GM23248 (cell line): ENCODE measurements around the gene HAL. TPM values are rescaled to one million over a fixed set of nuclear protein-coding genes. Genes with fewer than 3 reads are reported as not detected.
A peak's percentile ranks its signal among the peaks of the same experiment; 100 is the strongest.

Source experiments
- DNase-seq: peaks from one replicate; pipeline ENCODE4 v3.0.0-alpha.2; 2015
- H2AFZ ChIP-seq: fragments of 200-600 bp; sonication (generic); 2 replicates; pipeline ENCODE4 v1.6.1; 2016; ENCODE audit warnings: antibody characterized with exemption
- H3F3A ChIP-seq: fragments of 200-600 bp; sonication (generic); 2 replicates; pipeline ENCODE4 v1.6.1; 2016; ENCODE audit warnings: mild to moderate bottlenecking, antibody characterized with exemption, mixed run types; ENCODE audit not compliant: insufficient read depth
- H3K27ac ChIP-seq: fragments of 200-600 bp; sonication (generic); 2 replicates; pipeline ENCODE4 v1.5.1; 2016; ENCODE audit warnings: mild to moderate bottlenecking
- H3K27me3 ChIP-seq: fragments of 200-600 bp; sonication (generic); replicated peaks from 2 replicates; pipeline ENCODE4 v1.6.1; 2016; ENCODE audit warnings: mild to moderate bottlenecking; ENCODE audit not compliant: insufficient read depth
- H3K36me3 ChIP-seq: fragments of 200-600 bp; sonication (generic); 2 replicates; pipeline ENCODE4 v1.6.1; 2016; ENCODE audit warnings: low read depth, mild to moderate bottlenecking
- H3K4me1 ChIP-seq: fragments of 200-600 bp; sonication (generic); 2 replicates; pipeline ENCODE4 v1.6.1; 2016; ENCODE audit warnings: mild to moderate bottlenecking; ENCODE audit not compliant: insufficient read depth
- H3K4me2 ChIP-seq: fragments of 200-600 bp; sonication (generic); one replicate; pipeline ENCODE4 v1.6.1; 2016; ENCODE audit warnings: mild to moderate bottlenecking; ENCODE audit not compliant: unreplicated experiment
- H3K4me3 ChIP-seq: fragments of 200-600 bp; sonication (generic); 2 replicates; pipeline ENCODE4 v1.5.1; 2016; ENCODE audit warnings: mild to moderate bottlenecking
- H3K79me2 ChIP-seq: fragments of 200-600 bp; sonication (generic); 2 replicates; pipeline ENCODE4 v1.6.1; 2016; ENCODE audit warnings: mild to moderate bottlenecking; ENCODE audit not compliant: insufficient read depth
- H3K9ac ChIP-seq: fragments of 200-600 bp; sonication (generic); 2 replicates; pipeline ENCODE4 v1.6.1; 2016; ENCODE audit warnings: mild to moderate bottlenecking
- H3K9me2 ChIP-seq: fragments of 200-600 bp; sonication (generic); 2 replicates; pipeline ENCODE4 v1.6.1; 2016; ENCODE audit warnings: mixed run types, mild to moderate bottlenecking, moderate library complexity; ENCODE audit not compliant: insufficient read depth
- H3K9me3 ChIP-seq: fragments of 200-600 bp; sonication (generic); one replicate; pipeline ENCODE4 v1.6.1; 2017; ENCODE audit warnings: low read depth
- H4K20me1 ChIP-seq: fragments of 200-600 bp; sonication (generic); 2 replicates; pipeline ENCODE4 v1.6.0; 2016; ENCODE audit not compliant: insufficient read depth
- EZH2 ChIP-seq: fragments of 200-600 bp; sonication (generic); IDR thresholded peaks from 2 replicates; pipeline ENCODE4 v1.6.1; 2018; ENCODE audit warnings: antibody characterized with exemption, mild to moderate bottlenecking; ENCODE audit not compliant: insufficient read depth, poor library complexity, severe bottlenecking
- EZH2phosphoT487 ChIP-seq: fragments of 200-600 bp; sonication (generic); IDR thresholded peaks from 2 replicates; pipeline ENCODE4 v1.6.1; 2018; ENCODE audit warnings: antibody characterized with exemption, moderate library complexity, mild to moderate bottlenecking, low read depth; ENCODE audit not compliant: insufficient read depth
- WGBS, 2 experiments: methylation state at CpG; one replicate each; pipeline ENCODE4 v1.1.6; 2015 to 2017; ENCODE audit warnings: low lambda C conversion rate in 2 of 2, low coverage in 1 of 2; ENCODE audit errors: missing lambda C conversion rate in 2 of 2; 5-methylcytosine and 5-hydroxymethylcytosine counted together
- in situ Hi-C: fragments of 300-500 bp; cut with MboI; formaldehyde crosslinking; loops from 2 replicates; pipeline ENCODE4 v1.15.0; 2020
- polyA plus RNA-seq: library from polyadenylated mRNA; unstranded; fragments of >200 nt; fragmentation: Nextera tagmentation; extraction: Ambion mirVana; gene quantifications from 2 replicates; pipeline ENCODE4 v1.2.1, GENCODE V29; 2016
- total RNA-seq: library from RNA; depleted of rRNA; stranded (reverse); fragments of >200 nt; shearing (Covaris generic); gene quantifications from 2 replicates; pipeline ENCODE4 v1.2.3, GENCODE V29; 2014

HAL gene
- total and polyA plus RNA-seq, 2 experiments from 2014 or later, result not detected

GRCh38 chr12:95997911-95998510 lies 1.9 kb upstream of the HAL start:
- Histone ChIP-seq H3F3A (no peaks in the 10 kb centered on the region), H3K9me3 (no peaks in the 10 kb centered on the region), H3K36me3 (peaks cover 14% of the 10 kb centered on the region), H2AFZ (no peak overlapping the region), H3K9me2 (no peaks in the 10 kb centered on the region), H3K79me2 (no peaks in the 10 kb centered on the region), H3K27ac (no peak overlapping the region), H3K4me3 (no peak overlapping the region), H3K4me2 (no peak overlapping the region), H3K27me3 (no peaks in the 10 kb centered on the region), H4K20me1 (no peaks in the 10 kb centered on the region), H3K4me1 (no peaks in the 10 kb centered on the region), H3K9ac (no peak overlapping the region)
- DNase-seq, result peak; percentile 9
- 86 to 90% methylated on average over 5 of the region's 5 CpGs for WGBS, 2 experiments
- in situ Hi-C loops, result loop anchor here (25.0 kb wide), 1 partner anchor 386 kb away; no protein-coding TSS in a partner anchor
- no peak for TF ChIP-seq EZH2
- no peak for TF ChIP-seq EZH2phosphoT487

GRCh38 chr12:95997276-95997675 lies 1.1 kb upstream of the HAL start:
- no peaks in the 10 kb centered on the region for H3K9me2 ChIP-seq
- H3K27ac ChIP-seq, result no peak overlapping the region
- no peak overlapping the region for H3K4me2 ChIP-seq
- DNase-seq, result no peak
- no peaks in the 10 kb centered on the region for H3K27me3 ChIP-seq
- no peak overlapping the region for H2AFZ ChIP-seq
- H3K79me2 ChIP-seq, result no peaks in the 10 kb centered on the region
- WGBS, 2 experiments, result 80 to 93% methylated on average over 3 of the region's 3 CpGs
- H3K36me3 ChIP-seq, result peaks cover 6% of the 10 kb centered on the region; the same call in 1 of the 2 replicates
- in situ Hi-C loops, result loop anchor here (25.0 kb wide), 1 partner anchor 385 kb away; no protein-coding TSS in a partner anchor
- H4K20me1 ChIP-seq, result no peaks in the 10 kb centered on the region
- no peak for TF ChIP-seq EZH2
- no peak for TF ChIP-seq EZH2phosphoT487
- no peak overlapping the region for H3K4me3 ChIP-seq
- H3K9ac ChIP-seq, result no peak overlapping the region
- H3K4me1 ChIP-seq, result no peaks in the 10 kb centered on the region
- H3K9me3 ChIP-seq, result no peaks in the 10 kb centered on the region
- no peaks in the 10 kb centered on the region for H3F3A ChIP-seq

- in situ Hi-C loops, result loop anchor here (25.0 kb wide), 1 partner anchor 383 kb away; no protein-coding TSS in a partner anchor
These were observed 709 bp downstream of the HAL start for GRCh38 chr12:95995238-95996031.

GRCh38 chr12:95994476-95994875 lies 1.7 kb downstream of the HAL start:
- in situ Hi-C loops, result loop anchor here (25.0 kb wide), 1 partner anchor 382 kb away; no protein-coding TSS in a partner anchor
- no peak for TF ChIP-seq EZH2
- TF ChIP-seq EZH2phosphoT487, result no peak
- no peak overlapping the region for H2AFZ ChIP-seq

More at GRCh38 chr12:95995238-95996031, 709 bp downstream of the HAL start:
- no peaks in the 10 kb centered on the region for H3F3A ChIP-seq
- H3K27ac ChIP-seq, result no peak overlapping the region
- no peak overlapping the region for H3K4me3 ChIP-seq
- TF ChIP-seq EZH2 (no peak), EZH2phosphoT487 (no peak)
- H3K79me2 ChIP-seq, result no peaks in the 10 kb centered on the region
- no peaks in the 10 kb centered on the region for H3K4me1 ChIP-seq
- H3K9me3 ChIP-seq, result no peaks in the 10 kb centered on the region
- no peak for DNase-seq
- no peaks in the 10 kb centered on the region for H4K20me1 ChIP-seq
- no peak overlapping the region for H3K4me2 ChIP-seq
- no peak overlapping the region for H3K9ac ChIP-seq
- WGBS, 2 experiments, result 85 to 90% methylated on average over 29 of the region's 29 CpGs
- no peak overlapping the region for H2AFZ ChIP-seq
- no peaks in the 10 kb centered on the region for H3K36me3 ChIP-seq
- H3K27me3 ChIP-seq, result 0 out of 2 replicates have a peak, but pooled peaks cover 6% of the 10 kb centered on the region
- no peaks in the 10 kb centered on the region for H3K9me2 ChIP-seq

More at GRCh38 chr12:95994476-95994875, 1.7 kb downstream of the HAL start:
- no peaks in the 10 kb centered on the region for H3K9me2 ChIP-seq
- no peaks in the 10 kb centered on the region for H3K9me3 ChIP-seq
- no peak overlapping the region for H3K4me3 ChIP-seq
- whole genome bisulfite sequencing, 2 experiments, result 64 to 67% methylated on average over 5 of the region's 5 CpGs
- no peaks in the 10 kb centered on the region for H4K20me1 ChIP-seq
- no peaks in the 10 kb centered on the region for H3K36me3 ChIP-seq
- H3K27ac ChIP-seq, result no peak overlapping the region
- H3K79me2 ChIP-seq, result no peaks in the 10 kb centered on the region
- H3K4me1 ChIP-seq, result no peaks in the 10 kb centered on the region
- DNase-seq, result no peak
- no peak overlapping the region for H3K4me2 ChIP-seq
- H3K9ac ChIP-seq, result no peak overlapping the region
- 0 out of 2 replicates have a peak, but pooled peaks cover 8% of the 10 kb centered on the region for H3K27me3 ChIP-seq
- H3F3A ChIP-seq, result no peaks in the 10 kb centered on the region
